GM23338 (cell line): ENCODE measurements around the gene ACOT2.

Experiments used
- EZH2 ChIP-seq: fragments of 200-600 bp; sonication (generic); IDR thresholded peaks from one replicate; pipeline ENCODE4 v1.8.0; 2017; ENCODE audit warnings: antibody characterized with exemption, mild to moderate bottlenecking, low read depth; ENCODE audit not compliant: unreplicated experiment
- TF ChIP-seq, protein P1 (sequence below), 2 experiments: fragments of 200-600 bp in 1 of 2; sonication (generic) in 1 of 2; conservative IDR thresholded peaks; 2 replicates each; pipeline versions ENCODE4 v1.5.1 to v1.6.1; 2016 to 2017; ENCODE audit warnings: antibody characterized with exemption in 2 of 2, low read depth in 2 of 2, mild to moderate bottlenecking in 2 of 2, moderate library complexity in 1 of 2

DNA sequence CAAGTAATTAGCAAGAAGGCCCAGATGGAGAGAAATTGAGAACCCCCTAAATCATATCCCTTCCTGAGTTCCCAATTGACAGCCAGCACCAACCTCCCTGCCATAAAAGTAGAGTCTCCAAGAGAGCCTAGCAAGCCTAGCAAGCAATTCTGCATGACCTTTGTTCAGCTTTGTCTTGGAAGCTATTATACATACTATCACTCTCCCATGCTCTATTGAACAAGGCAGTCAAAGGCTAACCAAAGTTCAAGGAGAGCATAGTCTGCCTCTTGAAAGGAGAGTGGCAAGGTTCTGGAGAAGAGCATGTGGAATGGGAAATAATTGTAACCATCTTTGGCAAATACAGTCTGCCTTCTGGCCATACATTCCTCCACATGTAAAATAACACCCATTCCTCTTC lies 30.5 kb downstream of the ACOT2 start:
- TF ChIP-seq EZH2, result no peak
- TF ChIP-seq, protein P1, sequence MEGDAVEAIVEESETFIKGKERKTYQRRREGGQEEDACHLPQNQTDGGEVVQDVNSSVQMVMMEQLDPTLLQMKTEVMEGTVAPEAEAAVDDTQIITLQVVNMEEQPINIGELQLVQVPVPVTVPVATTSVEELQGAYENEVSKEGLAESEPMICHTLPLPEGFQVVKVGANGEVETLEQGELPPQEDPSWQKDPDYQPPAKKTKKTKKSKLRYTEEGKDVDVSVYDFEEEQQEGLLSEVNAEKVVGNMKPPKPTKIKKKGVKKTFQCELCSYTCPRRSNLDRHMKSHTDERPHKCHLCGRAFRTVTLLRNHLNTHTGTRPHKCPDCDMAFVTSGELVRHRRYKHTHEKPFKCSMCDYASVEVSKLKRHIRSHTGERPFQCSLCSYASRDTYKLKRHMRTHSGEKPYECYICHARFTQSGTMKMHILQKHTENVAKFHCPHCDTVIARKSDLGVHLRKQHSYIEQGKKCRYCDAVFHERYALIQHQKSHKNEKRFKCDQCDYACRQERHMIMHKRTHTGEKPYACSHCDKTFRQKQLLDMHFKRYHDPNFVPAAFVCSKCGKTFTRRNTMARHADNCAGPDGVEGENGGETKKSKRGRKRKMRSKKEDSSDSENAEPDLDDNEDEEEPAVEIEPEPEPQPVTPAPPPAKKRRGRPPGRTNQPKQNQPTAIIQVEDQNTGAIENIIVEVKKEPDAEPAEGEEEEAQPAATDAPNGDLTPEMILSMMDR (conservative IDR thresholded peaks at IDR 0.05; ENCODE audit: low read depth in 2 of 2), result no peak
